ENCODE measurements around the gene PIN4.
"Not testable (repeated sequence)": the region's sequence is repeated elsewhere in the genome, so short reads cannot be mapped to it uniquely, and the experiment has no call there.

The PIN4 gene

DNA sequence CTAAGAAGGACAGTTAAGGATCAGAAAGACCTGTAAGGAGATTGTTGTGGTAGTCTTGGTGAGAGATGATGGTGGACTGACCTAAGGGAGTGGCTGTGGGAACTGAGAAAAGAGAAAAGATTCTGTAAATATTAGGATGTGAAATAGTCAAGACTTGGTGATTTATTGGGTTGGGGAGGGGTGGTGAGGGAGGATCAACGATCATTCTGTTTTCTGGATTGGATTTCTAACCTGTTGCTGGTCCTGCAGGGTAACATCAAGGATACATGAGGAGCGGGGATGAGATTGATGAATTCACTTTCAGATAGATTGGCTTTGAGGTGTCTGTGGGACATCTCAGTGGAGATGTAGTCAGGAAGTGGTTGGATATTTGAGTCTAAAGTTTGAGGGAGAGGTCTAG lies 1.4 kb downstream of the PIN4 start:
- H4K20me1 ChIP-seq = peaks cover 22% of the 10 kb centered on the region
- H3K27ac ChIP-seq = no peak overlapping the region
- 0 out of 2 replicates have a peak overlapping the region, but pooled peaks have one; percentile 81 for H3K4me3 ChIP-seq
- H3K9me3 ChIP-seq = no peaks in the 10 kb centered on the region
- no peak overlapping the region for H3K9ac ChIP-seq
- peak overlapping the region; percentile 77 for H3K4me2 ChIP-seq
- H3K36me3 ChIP-seq = 0 out of 2 replicates have a peak, but pooled peaks cover 18% of the 10 kb centered on the region
- peaks cover 21% of the 10 kb centered on the region for H3K4me1 ChIP-seq
- TF ChIP-seq Cebpa-rat (IDR thresholded peaks at IDR 0.05) = no peak
- no peaks in the 10 kb centered on the region for H3K27me3 ChIP-seq

DNA sequence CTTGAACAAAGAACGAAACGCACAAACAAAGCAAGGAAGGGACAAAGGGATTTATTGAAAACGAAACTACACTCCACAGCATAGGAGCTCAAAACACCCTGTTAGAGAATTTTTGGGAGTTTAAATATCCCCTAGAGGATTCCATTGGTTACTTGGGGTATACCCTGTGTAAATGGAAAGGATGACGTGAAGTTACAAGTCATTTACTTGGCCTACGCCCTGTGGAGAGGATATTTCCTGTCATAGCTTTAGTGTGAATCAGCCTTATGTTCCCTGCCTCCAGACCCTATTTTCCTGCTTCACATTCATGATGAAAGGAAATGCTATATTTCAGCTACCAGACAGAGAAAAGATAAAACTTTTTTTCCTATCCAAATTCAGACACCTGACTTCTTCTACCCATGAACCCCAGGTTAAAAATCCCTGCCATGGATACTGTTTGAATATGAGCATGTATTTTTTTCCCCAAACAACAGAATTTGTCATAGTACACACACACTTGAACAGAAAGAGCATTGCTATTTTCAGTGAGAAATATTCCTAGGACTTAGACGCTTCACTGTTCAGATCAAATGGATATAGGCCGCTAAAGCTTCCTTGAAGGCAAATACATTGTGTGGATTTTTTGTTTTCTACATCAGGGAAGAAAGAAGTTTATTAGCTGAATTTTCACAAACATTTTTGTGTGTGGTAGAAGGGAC lies 20.4 kb downstream of the PIN4 start:
- H3K27ac ChIP-seq = no peak overlapping the region

GRCh38 chrX:72202792-72203401 lies 21.3 kb downstream of the PIN4 start:
- Histone ChIP-seq H3K4me2 (no peak overlapping the region), H3K9me3 (no peaks in the 10 kb centered on the region), H4K20me1 (peaks cover 26% of the 10 kb centered on the region; the same call in 1 of the 2 replicates), H3K36me3 (peaks cover 81% of the 10 kb centered on the region), H3K4me3 (no peak overlapping the region), H3K27me3 (peaks cover 42% of the 10 kb centered on the region), H3K27ac (no peak overlapping the region), H3K9ac (no peak overlapping the region), H3K4me1 (no peaks in the 10 kb centered on the region)
- no peak for TF ChIP-seq Cebpa-rat (IDR thresholded peaks at IDR 0.05)

More for the DNA sequence above, 20.4 kb downstream of the PIN4 start:
- H3K9me3 ChIP-seq = no peaks in the 10 kb centered on the region
- peaks cover 81% of the 10 kb centered on the region for H3K36me3 ChIP-seq
- no peak for TF ChIP-seq Cebpa-rat (IDR thresholded peaks at IDR 0.05)
- H4K20me1 ChIP-seq = peaks cover 26% of the 10 kb centered on the region; the same call in 1 of the 2 replicates
- H3K27me3 ChIP-seq = peaks cover 37% of the 10 kb centered on the region
- H3K4me2 ChIP-seq = no peak overlapping the region
- no peak overlapping the region for H3K4me3 ChIP-seq
- no peak overlapping the region for H3K9ac ChIP-seq
- no peaks in the 10 kb centered on the region for H3K4me1 ChIP-seq

DNA sequence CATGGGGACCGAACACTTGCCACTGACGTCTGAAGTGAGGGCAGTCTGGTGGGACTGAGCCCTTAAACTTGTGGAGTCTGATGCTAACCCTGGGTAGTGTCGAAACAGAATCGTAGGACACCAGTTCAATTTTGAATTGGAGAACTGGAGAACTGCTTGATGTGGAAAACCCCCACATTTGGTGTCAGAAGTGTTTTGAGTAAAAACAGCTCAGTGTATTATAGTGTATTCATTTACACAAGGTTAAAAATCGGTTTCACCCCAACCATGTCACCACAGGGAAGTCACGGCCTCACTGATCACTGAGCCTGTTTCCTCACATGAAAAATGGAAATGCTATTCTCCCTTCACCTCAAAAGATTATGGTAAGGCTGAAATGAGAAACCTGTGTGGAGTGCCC lies 21.9 kb downstream of the PIN4 start:
- H3K27ac ChIP-seq = no peak overlapping the region
- no peak overlapping the region for H3K9ac ChIP-seq
- no peak for TF ChIP-seq Cebpa-rat (IDR thresholded peaks at IDR 0.05)
- no peaks in the 10 kb centered on the region for H3K9me3 ChIP-seq
- peaks cover 26% of the 10 kb centered on the region; the same call in 1 of the 2 replicates for H4K20me1 ChIP-seq
- H3K36me3 ChIP-seq = peaks cover 81% of the 10 kb centered on the region
- H3K4me1 ChIP-seq = no peaks in the 10 kb centered on the region
- H3K4me2 ChIP-seq = no peak overlapping the region
- no peak overlapping the region for H3K4me3 ChIP-seq
- H3K27me3 ChIP-seq = peaks cover 47% of the 10 kb centered on the region

DNA sequence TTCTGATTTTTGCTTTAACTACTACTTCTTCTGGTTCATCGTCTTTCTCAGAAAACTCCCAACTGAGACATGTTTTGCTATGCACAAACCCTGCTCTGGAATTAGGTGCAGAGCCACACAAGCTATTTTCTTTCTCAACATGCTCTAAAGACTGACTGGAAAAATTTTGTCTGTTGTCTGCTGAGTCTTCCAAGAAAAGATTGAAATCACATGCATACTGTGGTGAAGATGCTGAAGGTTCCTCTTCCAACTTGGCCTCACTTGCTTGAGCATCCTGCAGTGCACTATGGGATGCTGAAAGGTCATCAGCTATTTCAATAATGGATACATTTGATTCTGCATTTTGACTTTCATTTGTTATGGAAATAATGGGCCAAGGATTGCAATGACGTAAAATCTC lies 24.1 kb downstream of the PIN4 start:
- no peak for TF ChIP-seq Cebpa-rat (IDR thresholded peaks at IDR 0.05)
- no peak overlapping the region for H3K4me3 ChIP-seq
- no peaks in the 10 kb centered on the region for H3K4me1 ChIP-seq
- no peak overlapping the region for H3K27ac ChIP-seq
- H3K9ac ChIP-seq = no peak overlapping the region
- peaks cover 47% of the 10 kb centered on the region for H3K27me3 ChIP-seq
- H3K9me3 ChIP-seq = no peaks in the 10 kb centered on the region
- no peak overlapping the region for H3K4me2 ChIP-seq
- peaks cover 26% of the 10 kb centered on the region; the same call in 1 of the 2 replicates for H4K20me1 ChIP-seq
- H3K36me3 ChIP-seq = peaks cover 78% of the 10 kb centered on the region

GRCh38 chrX:72207366-72207765 lies 25.8 kb downstream of the PIN4 start:
- no peak for TF ChIP-seq Cebpa-rat (IDR thresholded peaks at IDR 0.05)
- H3K4me2 ChIP-seq = no peak overlapping the region
- no peak overlapping the region for H3K9ac ChIP-seq
- H3K9me3 ChIP-seq = no peaks in the 10 kb centered on the region
- H3K27me3 ChIP-seq = peaks cover 40% of the 10 kb centered on the region
- no peak overlapping the region for H3K27ac ChIP-seq
- H4K20me1 ChIP-seq = peaks cover 16% of the 10 kb centered on the region; the same call in 1 of the 2 replicates
- H3K4me1 ChIP-seq = no peaks in the 10 kb centered on the region
- no peak overlapping the region for H3K4me3 ChIP-seq
- H3K36me3 ChIP-seq = peaks cover 74% of the 10 kb centered on the region

DNA sequence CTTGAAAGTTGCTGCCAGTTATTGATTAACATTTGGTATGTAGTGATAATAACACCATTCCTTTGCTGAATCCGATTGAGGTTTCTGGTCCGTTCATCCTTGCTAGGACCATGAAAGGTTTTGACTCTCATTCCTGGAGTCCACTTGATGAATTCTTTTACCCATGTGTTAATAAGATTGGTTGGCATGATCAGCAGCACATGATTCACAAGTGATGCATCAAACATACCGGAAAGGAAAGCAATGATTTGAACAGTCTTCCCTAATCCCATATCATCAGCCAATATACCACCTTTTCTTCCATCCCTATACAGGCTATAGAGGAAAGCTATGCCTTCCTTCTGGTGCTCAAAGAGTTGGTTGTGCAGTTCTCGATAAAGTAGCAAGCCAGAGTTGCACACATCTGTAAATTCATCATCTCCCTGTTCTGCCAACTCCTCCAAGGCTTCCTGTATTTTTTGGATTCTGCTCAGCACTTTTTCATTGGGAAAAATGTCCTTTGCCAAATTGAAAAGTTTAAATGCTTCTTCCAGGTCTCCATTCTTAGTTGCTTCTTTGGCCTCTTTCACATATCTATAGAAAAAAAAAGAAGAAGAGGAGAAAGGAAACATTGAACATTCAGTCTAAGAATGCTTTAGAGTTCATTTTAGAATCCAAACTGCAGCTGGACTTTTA lies 26.7 kb downstream of the PIN4 start:
- Histone ChIP-seq H3K4me1 (no peaks in the 10 kb centered on the region), H3K4me2 (no peak overlapping the region), H3K36me3 (peaks cover 77% of the 10 kb centered on the region), H3K4me3 (no peak overlapping the region), H3K9me3 (no peaks in the 10 kb centered on the region), H3K9ac (no peak overlapping the region), H4K20me1 (peaks cover 10% of the 10 kb centered on the region; the same call in 1 of the 2 replicates), H3K27ac (no peak overlapping the region), H3K27me3 (peaks cover 39% of the 10 kb centered on the region)
- no peak for TF ChIP-seq Cebpa-rat (IDR thresholded peaks at IDR 0.05)

DNA sequence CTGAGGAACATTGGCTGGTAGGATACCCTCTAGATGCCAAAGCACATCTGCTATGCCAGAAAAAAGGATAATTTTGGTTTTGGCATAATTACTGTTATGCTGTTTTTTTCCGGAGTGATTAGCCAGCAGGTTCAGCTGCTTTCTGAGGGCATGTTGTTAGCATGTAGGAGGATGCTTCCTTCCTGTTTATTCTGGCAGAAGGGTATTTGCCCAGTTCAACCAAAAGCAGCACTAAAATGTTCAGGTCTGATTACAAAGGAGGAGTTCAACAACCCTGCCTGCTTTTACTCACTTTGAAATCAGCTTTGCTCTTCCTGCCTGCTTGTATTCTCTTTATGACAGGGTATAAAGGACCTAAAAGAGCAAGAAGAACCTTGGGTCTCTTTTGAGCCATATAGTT lies 35.4 kb downstream of the PIN4 start:
- no peak overlapping the region for H3K4me2 ChIP-seq
- no peak for TF ChIP-seq Cebpa-rat (IDR thresholded peaks at IDR 0.05)
- peaks cover 34% of the 10 kb centered on the region for H3K36me3 ChIP-seq
- H3K27me3 ChIP-seq = peaks cover 14% of the 10 kb centered on the region
- no peaks in the 10 kb centered on the region for H3K4me1 ChIP-seq
- H3K9me3 ChIP-seq = peaks cover 28% of the 10 kb centered on the region
- no peak overlapping the region for H3K4me3 ChIP-seq
- no peaks in the 10 kb centered on the region for H4K20me1 ChIP-seq
- no peak overlapping the region for H3K9ac ChIP-seq
- H3K27ac ChIP-seq = no peak overlapping the region

DNA sequence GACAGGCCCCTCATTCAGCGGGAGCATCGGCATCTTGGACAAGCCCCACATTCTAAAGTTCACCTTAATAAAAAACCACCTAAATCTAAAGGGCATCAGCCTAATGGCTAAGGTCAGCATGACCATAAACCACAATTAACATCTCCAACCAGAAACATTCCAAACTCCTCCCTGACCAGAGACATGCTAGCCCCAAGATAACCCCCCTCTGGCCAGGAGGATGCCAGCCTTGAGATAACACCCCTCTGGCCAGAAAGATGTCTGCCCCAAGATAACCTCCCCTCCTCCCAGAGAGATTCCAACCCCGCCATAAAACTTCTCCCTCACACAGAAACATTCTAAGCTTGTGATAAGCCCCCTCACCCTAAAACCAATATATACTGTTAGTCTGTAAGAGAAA lies 38.8 kb downstream of the PIN4 start:
- H4K20me1 ChIP-seq, H3K9ac ChIP-seq, H3K4me2 ChIP-seq, H3K27ac ChIP-seq, H3K4me1 ChIP-seq, H3K4me3 ChIP-seq: not testable (repeated sequence)
- peaks cover 28% of the 10 kb centered on the region for H3K27me3 ChIP-seq
- H3K9me3 ChIP-seq = peaks cover 28% of the 10 kb centered on the region
- H3K36me3 ChIP-seq = peaks cover 35% of the 10 kb centered on the region

GRCh38 chrX:72230290-72230689 lies 48.7 kb downstream of the PIN4 start:
- no peak for TF ChIP-seq Cebpa-rat (IDR thresholded peaks at IDR 0.05)
- H3K4me1 ChIP-seq = no peaks in the 10 kb centered on the region
- peaks cover 52% of the 10 kb centered on the region for H3K9me3 ChIP-seq
- no peak overlapping the region for H3K9ac ChIP-seq
- H3K4me2 ChIP-seq = no peak overlapping the region
- no peak overlapping the region for H3K4me3 ChIP-seq
- H4K20me1 ChIP-seq = no peaks in the 10 kb centered on the region
- H3K27ac ChIP-seq = no peak overlapping the region
- H3K27me3 ChIP-seq = peaks cover 24% of the 10 kb centered on the region; the same call in 1 of the 2 replicates
- peaks cover 53% of the 10 kb centered on the region for H3K36me3 ChIP-seq
